Measurements from ENCODE around the gene PNLDC1. TPM values are rescaled to one million over a fixed set of nuclear protein-coding genes. Genes with fewer than 3 reads are reported as not detected.

PNLDC1 gene
- total and polyA plus RNA-seq, 9 of the 15 experiments (the other 6 are each of a cell fraction or from before 2014, with no cell fraction given): 0.12 TPM; not detected in 8

GRCh38 chr6:159826004-159826403 is 25.9 kb downstream of the PNLDC1 start:
- no peaks in the 10 kb centered on the region for H3K79me2 ChIP-seq (ENCODE audit: control insufficient read depth, insufficient read depth, low read length)
- in situ Hi-C loops (cut with MboI): no loop called here
- H4K20me1 ChIP-seq (replicated peaks; ENCODE audit: control insufficient read depth, insufficient read depth, low read length): 0 out of 2 replicates have a peak, but pooled peaks cover 3% of the 10 kb centered on the region
- H3K4me1 ChIP-seq (replicated peaks in 1 of 2; ENCODE audit: control insufficient read depth in 2 of 2, insufficient read depth in 2 of 2, low read length in 2 of 2): peaks cover 0 to 4% of the 10 kb centered on the region in 2 experiments; a peak in 2 of 5 replicates
- 2% methylated on average over 13 of the region's 13 CpGs for WGBS (ENCODE audit: insufficient coverage, low coverage, missing lambda C conversion rate)
- intact Hi-C loops (cut with micrococcal nuclease): no loop called here
- H3K9me1 ChIP-seq (ENCODE audit: control insufficient read depth, insufficient read depth, low read length): peaks cover 4% of the 10 kb centered on the region
- no peak for TF ChIP-seq ETS1 (conservative IDR thresholded peaks at IDR 0.05; ENCODE audit: control insufficient read depth, low read depth, low read length)
- no peak for TF ChIP-seq CBX5 (IDR thresholded peaks at IDR 0.05; ENCODE audit: borderline replicate concordance, low read depth)
- TF ChIP-seq LCOR (CRISPR knock-in tag; IDR thresholded peaks at IDR 0.05): no peak
- no peak for TF ChIP-seq HDGF (IDR thresholded peaks at IDR 0.05)
- TF ChIP-seq ILF3 (IDR thresholded peaks at IDR 0.05; ENCODE audit: borderline replicate concordance): no peak
- no peak for TF ChIP-seq ZKSCAN8 (CRISPR knock-in tag; IDR thresholded peaks at IDR 0.05)
- TF ChIP-seq THRA (IDR thresholded peaks at IDR 0.05): no peak
- TF ChIP-seq RBM15 (IDR thresholded peaks at IDR 0.05; ENCODE audit: insufficient read depth, low read length): no peak
- TF ChIP-seq RFX1 (IDR thresholded peaks at IDR 0.05): no peak
- CTCF ChIA-PET (ENCODE audit: low intra/inter-chr PET ratio): no interaction called here
- DNase-seq (ENCODE audit: extremely low read depth in 1 of 4, low spot score in 3 of 4) (no peak), ATAC-seq (no peak), FAIRE-seq (no peak)
- no TSS peak for BruUV-seq (replicated peaks)
- H3K27ac ChIP-seq (ENCODE audit: extremely low read depth, low read depth, low read length): no peak overlapping the region
- H3K4me2 ChIP-seq (ENCODE audit: insufficient read depth, low read length): no peak overlapping the region
- H3K4me3 ChIP-seq: no peak overlapping the region
- H3K27me3 ChIP-seq (ENCODE audit: control insufficient read depth in 2 of 2, insufficient read depth in 2 of 2, low read length in 2 of 2): peaks cover 79 to 80% of the 10 kb centered on the region in 2 experiments
- H3K36me3 ChIP-seq (ENCODE audit: control insufficient read depth, insufficient read depth, low read length): no peaks in the 10 kb centered on the region
- POLR2A ChIA-PET: interaction anchor here (1.2 kb wide), 1 partner anchor 13 kb away, joined by 4 read pairs; no protein-coding TSS in a partner anchor
- H3K9me3 ChIP-seq (replicated peaks; ENCODE audit: control insufficient read depth, insufficient read depth, low read depth, low read length): no peaks in the 10 kb centered on the region
- no peak overlapping the region for H2AFZ ChIP-seq (ENCODE audit: low read depth, low read length)
- H3K9ac ChIP-seq (ENCODE audit: insufficient read depth in 1 of 2, low read depth in 2 of 2, low read length in 2 of 2): no peak overlapping the region
